IMR-90 (cell line): ENCODE results near the gene ISCA2. TPM values are rescaled to one million over a fixed set of nuclear protein-coding genes. Genes with fewer than 3 reads are reported as not detected.

ENCODE experiments used
- ATAC-seq: fragments of 200-7000 bp; cut with Tn5 transposase; 2 replicates; pipeline ENCODE4 v1.9.1; 2020; ENCODE audit warnings: low read depth, mild to moderate bottlenecking, moderate library complexity
- BruUV-seq: library from RNA; stranded (reverse); fragments of 400-500 nt; replicated peaks from 2 replicates; lab custom pipeline; 2021; lab: Mats Ljungman, UMichigan
- CTCF ChIA-PET: fragments of 300-600 bp; formaldehyde crosslinking; extraction: SDS; loops from one replicate; lab custom pipeline; 2021; ENCODE audit warnings: antibody characterized with exemption; lab: Yijun Ruan, JAX
- POLR2A ChIA-PET: fragments of 300-600 bp; sonication (Branson Sonifier 250); formaldehyde crosslinking; loops from one replicate; lab custom pipeline; 2022; ENCODE audit warnings: antibody characterized with exemption; ENCODE audit not compliant: unreplicated experiment; lab: Charles Lee
- DNase-seq: peaks from one replicate; pipeline ENCODE4 v3.0.0; 2013
- H2AFZ ChIP-seq: replicated peaks from 2 replicates; pipeline ENCODE3; 2013; ENCODE audit warnings: low read length, mild to moderate bottlenecking; ENCODE audit not compliant: poor library complexity
- H2AK5ac ChIP-seq: 2 replicates; pipeline ENCODE4 v1.6.1; 2013; ENCODE audit warnings: low read depth, low read length, inconsistent platforms
- H2AK9ac ChIP-seq: replicated peaks from 2 replicates; pipeline ENCODE3; 2013; ENCODE audit warnings: mild to moderate bottlenecking, low read depth, low read length, moderate library complexity; ENCODE audit not compliant: poor library complexity
- H2BK120ac ChIP-seq: 2 replicates; pipeline ENCODE4 v1.6.1; 2013; ENCODE audit warnings: low read depth, low read length, inconsistent platforms
- H2BK15ac ChIP-seq: 3 replicates; pipeline ENCODE4 v1.6.1; 2013; ENCODE audit warnings: low read depth, low read length, inconsistent platforms
- H2BK20ac ChIP-seq: 2 replicates; pipeline ENCODE4 v1.6.1; 2013; ENCODE audit warnings: low read depth, mild to moderate bottlenecking, inconsistent platforms, low read length, moderate library complexity
- H2BK5ac ChIP-seq: 2 replicates; pipeline ENCODE4 v1.6.1; 2013; ENCODE audit warnings: mild to moderate bottlenecking, low read depth, low read length, inconsistent platforms; ENCODE audit not compliant: poor library complexity, severe bottlenecking
- H3K14ac ChIP-seq: replicated peaks from 2 replicates; pipeline ENCODE4 v1.6.1; 2013; ENCODE audit warnings: low read depth, low read length, inconsistent platforms
- H3K18ac ChIP-seq: 2 replicates; pipeline ENCODE4 v1.6.1; 2013; ENCODE audit warnings: low read depth, low read length, control low read depth
- H3K23ac ChIP-seq: 2 replicates; pipeline ENCODE4 v1.6.1; 2013; ENCODE audit warnings: low read depth, low read length, inconsistent platforms
- H3K27ac ChIP-seq: 2 replicates; pipeline ENCODE4 v1.5.1; 2013; ENCODE audit warnings: mild to moderate bottlenecking, control low read depth, low read length; ENCODE audit not compliant: insufficient read depth
- H3K27me3 ChIP-seq: 2 replicates; pipeline ENCODE4 v1.6.1; 2013; ENCODE audit warnings: low read length; ENCODE audit not compliant: control insufficient read depth, insufficient read depth
- H3K36me3 ChIP-seq: 2 replicates; pipeline ENCODE4 v1.6.1; 2013; ENCODE audit warnings: low read length, mixed read lengths; ENCODE audit not compliant: control insufficient read depth, insufficient read depth
- H3K4ac ChIP-seq: 2 replicates; pipeline ENCODE4 v1.6.1; 2013; ENCODE audit warnings: low read depth, low read length, inconsistent platforms
- H3K4me1 ChIP-seq: 2 replicates; pipeline ENCODE4 v1.6.1; 2013; ENCODE audit warnings: low read length, mixed read lengths; ENCODE audit not compliant: control insufficient read depth, insufficient read depth
- H3K4me2 ChIP-seq: 2 replicates; pipeline ENCODE4 v1.6.1; 2013; ENCODE audit warnings: low read depth, mild to moderate bottlenecking, control low read depth, low read length, moderate library complexity
- H3K4me3 ChIP-seq: 2 replicates; pipeline ENCODE4 v1.5.1; 2013; ENCODE audit warnings: low read depth, mild to moderate bottlenecking, control low read depth, low read length, moderate library complexity; ENCODE audit not compliant: insufficient read depth
- H3K56ac ChIP-seq: 2 replicates; pipeline ENCODE4 v1.6.1; 2013; ENCODE audit warnings: low read length, inconsistent platforms; ENCODE audit not compliant: insufficient read depth; ENCODE audit errors: extremely low read depth
- H3K79me1 ChIP-seq, 2 experiments: 2 replicates each; pipeline ENCODE4 v1.6.1; 2013; ENCODE audit warnings: low read length in 2 of 2, inconsistent platforms in 1 of 2, low read depth in 1 of 2
- H3K9ac ChIP-seq: 2 replicates; pipeline ENCODE4 v1.6.1; 2013; ENCODE audit warnings: low read depth, low read length, control low read depth
- H3K9me1 ChIP-seq: 2 replicates; pipeline ENCODE4 v1.6.1; 2013; ENCODE audit warnings: low read length, inconsistent platforms; ENCODE audit not compliant: insufficient read depth
- H3K9me3 ChIP-seq: 2 replicates; pipeline ENCODE4 v1.6.1; 2013; ENCODE audit warnings: low read length; ENCODE audit not compliant: control insufficient read depth, insufficient read depth
- H4K20me1 ChIP-seq: 2 replicates; pipeline ENCODE4 v1.6.1; 2013; ENCODE audit warnings: low read length, inconsistent platforms; ENCODE audit not compliant: insufficient read depth
- H4K5ac ChIP-seq: 2 replicates; pipeline ENCODE4 v1.6.1; 2013; ENCODE audit warnings: mild to moderate bottlenecking, low read depth, low read length, control low read depth
- H4K8ac ChIP-seq, 2 experiments: 2 replicates each; pipeline ENCODE4 v1.6.1; 2013; ENCODE audit warnings: low read depth in 2 of 2, low read length in 2 of 2, control low read depth in 1 of 2, inconsistent platforms in 1 of 2
- H4K91ac ChIP-seq: 2 replicates; pipeline ENCODE4 v1.6.1; 2013; ENCODE audit warnings: low read depth, low read length, inconsistent platforms; ENCODE audit not compliant: insufficient read depth
- CHD1 ChIP-seq: IDR thresholded peaks from 2 replicates; pipeline ENCODE4 v1.6.1; 2012; ENCODE audit warnings: low read depth, low read length, improper control_type of control experiment
- ELK1 ChIP-seq: fragments of 150-350 bp; IDR thresholded peaks from 2 replicates; pipeline ENCODE4 v1.6.1; 2016; ENCODE audit warnings: low read depth, mild to moderate bottlenecking, low read length, moderate library complexity, borderline replicate concordance
- FOS ChIP-seq: fragments of 150-350 bp; IDR thresholded peaks from 2 replicates; pipeline ENCODE4 v1.6.1; 2016; ENCODE audit warnings: low read depth, low read length
- MAFK ChIP-seq: IDR thresholded peaks from 2 replicates; pipeline ENCODE4 v1.6.1; 2012; ENCODE audit warnings: low read depth, low read length, improper control_type of control experiment
- MXI1 ChIP-seq: IDR thresholded peaks from 2 replicates; pipeline ENCODE4 v1.6.1; 2012; ENCODE audit warnings: low read depth, mild to moderate bottlenecking, low read length, moderate library complexity, borderline replicate concordance
- SMC3 ChIP-seq: fragments of 150-350 bp; IDR thresholded peaks from 2 replicates; pipeline ENCODE4 v1.6.1; 2016; ENCODE audit warnings: low read depth, mild to moderate bottlenecking, antibody characterized with exemption, low read length, moderate library complexity
- WGBS, 2 experiments: methylation state at CpG; one replicate each; pipeline versions ENCODE4 v1.1.5 to v1.1.7; 2013; ENCODE audit warnings: missing lambda C conversion rate in 2 of 2; ENCODE audit not compliant: insufficient read length in 1 of 2; ENCODE audit errors: extremely low coverage in 2 of 2; 5-methylcytosine and 5-hydroxymethylcytosine counted together
- dilution Hi-C: fragments of 300-500 bp; cut with HindIII; formaldehyde crosslinking; loops from one replicate; pipeline ENCODE4 v1.14.3; 2018; ENCODE audit warnings: low sequenced_read_pairs; ENCODE audit not compliant: unreplicated experiment
- in situ Hi-C: fragments of 300-500 bp; cut with MboI; formaldehyde crosslinking; loops from 3 replicates; pipeline ENCODE4 v1.14.3; 2019; ENCODE audit warnings: low sequenced_read_pairs, inconsistent platforms, mixed read lengths
- intact Hi-C: fragments of 100-400 bp; cut with micrococcal nuclease; formaldehyde crosslinking; loops from 2 replicates; pipeline ENCODE4 v1.10.0; 2022
- polyA plus RNA-seq, 3 experiments: library from polyadenylated mRNA; depleted of rRNA; stranded (reverse); fragments of >200 nt; gene quantifications; 2 replicates each; pipeline ENCODE4 v1.2.3, GENCODE V29; 2012; ENCODE audit warnings: low replicate concordance in 1 of 3
- total RNA-seq: library from RNA; depleted of rRNA; stranded (reverse); fragments of >200 nt; gene quantifications from 2 replicates; pipeline ENCODE4 v1.2.3, GENCODE V29; 2012
- TF ChIP-seq, protein P1 (sequence below): fragments of 150-350 bp; IDR thresholded peaks from 2 replicates; pipeline ENCODE4 v1.6.1; 2017; ENCODE audit warnings: mild to moderate bottlenecking, antibody characterized with exemption, low read length, low read depth

Gene ISCA2
- total and polyA plus RNA-seq, 2 of the 4 experiments (the other 2 are of a cell fraction): 5.4 to 25.7 TPM

GRCh38 chr14:74490486-74490885, 3.1 kb upstream of the ISCA2 start:
- dilution Hi-C loops (no loop called here), in situ Hi-C loops (no loop called here), intact Hi-C loops (no loop called here)
- Histone ChIP-seq H2BK120ac (no peak overlapping the region), H3K79me1 (peaks cover 26 to 55% of the 10 kb centered on the region in 2 experiments), H3K9me1 (peaks cover 13% of the 10 kb centered on the region; the same call in 1 of the 2 replicates), H3K9ac (no peak overlapping the region), H3K4me3 (no peak overlapping the region), H3K56ac (no peak overlapping the region), H2AK5ac (no peak overlapping the region), H3K18ac (no peak overlapping the region), H4K5ac (no peak overlapping the region), H3K27me3 (no peaks in the 10 kb centered on the region), H3K36me3 (no peaks in the 10 kb centered on the region), H4K20me1 (peaks cover 3% of the 10 kb centered on the region; the same call in 1 of the 2 replicates), H3K4me1 (peaks cover 9% of the 10 kb centered on the region), H2AK9ac (no peak overlapping the region), H4K91ac (no peak overlapping the region), H2AFZ (no peak overlapping the region), H3K23ac (no peak overlapping the region), H2BK20ac (no peak overlapping the region), H3K27ac (no peak overlapping the region), H3K4me2 (no peak overlapping the region), H4K8ac (no peak overlapping the region), H2BK15ac (no peak overlapping the region), H3K9me3 (no peaks in the 10 kb centered on the region), H3K4ac (no peak overlapping the region), H2BK5ac (no peak overlapping the region), H3K14ac (no peak overlapping the region)
- no peak for ATAC-seq
- CTCF ChIA-PET: interaction anchor here (0.6 kb wide), 1 partner anchor 127 kb away, joined by 3 read pairs; no protein-coding TSS in a partner anchor
- DNase-seq: no peak
- WGBS, 2 experiments: no CpG with 5 or more reads among the region's 1 CpG
- BruUV-seq: no TSS peak
- TF ChIP-seq MXI1: no peak
- no peak for TF ChIP-seq SMC3
- TF ChIP-seq ELK1: no peak
- TF ChIP-seq MAFK: no peak
- TF ChIP-seq FOS: no peak
- TF ChIP-seq CHD1: no peak
- TF ChIP-seq, protein P1, sequence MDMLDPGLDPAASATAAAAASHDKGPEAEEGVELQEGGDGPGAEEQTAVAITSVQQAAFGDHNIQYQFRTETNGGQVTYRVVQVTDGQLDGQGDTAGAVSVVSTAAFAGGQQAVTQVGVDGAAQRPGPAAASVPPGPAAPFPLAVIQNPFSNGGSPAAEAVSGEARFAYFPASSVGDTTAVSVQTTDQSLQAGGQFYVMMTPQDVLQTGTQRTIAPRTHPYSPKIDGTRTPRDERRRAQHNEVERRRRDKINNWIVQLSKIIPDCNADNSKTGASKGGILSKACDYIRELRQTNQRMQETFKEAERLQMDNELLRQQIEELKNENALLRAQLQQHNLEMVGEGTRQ: no peak
- POLR2A ChIA-PET: no interaction called here
